Measurements from ENCODE around the gene HSP90B1. TPM values are rescaled to one million over a fixed set of nuclear protein-coding genes. Genes with fewer than 3 reads are reported as not detected.

HSP90B1 gene
- total RNA-seq, 8 experiments from 2014 or later = 232 to 997 (median 542) TPM

- ATAC-seq (replicated peaks in 6 of 8) = peak in 1 of 8 experiments; percentile 63
- Histone ChIP-seq H3K27ac (no peak overlapping the region), H3K4me3 (no peak overlapping the region), H3K4me1 (replicated peaks in 1 of 2) (no peaks in the 10 kb centered on the region)
- in situ Hi-C loops (cut with MboI; ENCODE audit: low pct_unique_long_range_greater_than_20kb in 2 of 9, low sequenced_read_pairs in 9 of 9, unreplicated experiment in 9 of 9) = no loop called here
- WGBS, 10 experiments = 0 to 100% (median 57%) methylated on average over 1 to 2 of the region's 2 CpGs; no CpG with 5 or more reads in 3 of the 10 experiments
Measured at GRCh38 chr12:103908877-103909276, 21.3 kb upstream of the HSP90B1 start.

GRCh38 chr12:103909811-103910210 is 20.4 kb upstream of the HSP90B1 start:
- H3K27ac ChIP-seq = no peak overlapping the region

GRCh38 chr12:103912069-103912468 is 18.1 kb upstream of the HSP90B1 start:
- H3K27ac ChIP-seq = no peak overlapping the region
- in situ Hi-C loops (cut with MboI; ENCODE audit: low pct_unique_long_range_greater_than_20kb in 2 of 9, low sequenced_read_pairs in 9 of 9, unreplicated experiment in 9 of 9) = no loop called here
- no peaks in the 10 kb centered on the region for H3K4me1 ChIP-seq (replicated peaks in 1 of 2)
- ATAC-seq (replicated peaks in 6 of 8) = no peak
- WGBS, 10 experiments = 0 to 100% (median 80%) methylated on average over 1 of the region's 1 CpG; no CpG with 5 or more reads in 3 of the 10 experiments
- H3K4me3 ChIP-seq = no peak overlapping the region

More at GRCh38 chr12:103909811-103910210, 20.4 kb upstream of the HSP90B1 start:
- 17 to 100% (median 79%) methylated on average over 1 of the region's 1 CpG; no CpG with 5 or more reads in 4 of the 10 experiments for WGBS, 10 experiments
- no peak overlapping the region for H3K4me3 ChIP-seq
- no peaks in the 10 kb centered on the region for H3K4me1 ChIP-seq (replicated peaks in 1 of 2)
- no peak for ATAC-seq (replicated peaks in 6 of 8)
- in situ Hi-C loops (cut with MboI; ENCODE audit: low pct_unique_long_range_greater_than_20kb in 2 of 9, low sequenced_read_pairs in 9 of 9, unreplicated experiment in 9 of 9) = no loop called here

GRCh38 chr12:103913100-103913499 is 17.1 kb upstream of the HSP90B1 start:
- H3K4me1 ChIP-seq (replicated peaks in 1 of 2) = no peaks in the 10 kb centered on the region
- ATAC-seq (replicated peaks in 6 of 8) = no peak
- no peak overlapping the region for H3K27ac ChIP-seq
- 20 to 100% (median 60%) methylated on average over 1 to 2 of the region's 3 CpGs; no CpG with 5 or more reads in 1 of the 10 experiments for WGBS, 10 experiments
- H3K4me3 ChIP-seq = no peak overlapping the region
- in situ Hi-C loops (cut with MboI; ENCODE audit: low pct_unique_long_range_greater_than_20kb in 2 of 9, low sequenced_read_pairs in 9 of 9, unreplicated experiment in 9 of 9) = no loop called here

- no peak overlapping the region for H3K4me3 ChIP-seq
- no peak overlapping the region for H3K27ac ChIP-seq
- 41 to 100% (median 76%) methylated on average over 1 to 8 of the region's 8 CpGs; no CpG with 5 or more reads in 2 of the 10 experiments for WGBS, 10 experiments
- ATAC-seq (replicated peaks in 6 of 8) = no peak
- no peaks in the 10 kb centered on the region for H3K4me1 ChIP-seq (replicated peaks in 1 of 2)
- in situ Hi-C loops (cut with MboI; ENCODE audit: low pct_unique_long_range_greater_than_20kb in 2 of 9, low sequenced_read_pairs in 9 of 9, unreplicated experiment in 9 of 9) = no loop called here
Measured at GRCh38 chr12:103915306-103915705, 14.9 kb upstream of the HSP90B1 start.

GRCh38 chr12:103917873-103918272 is 12.3 kb upstream of the HSP90B1 start:
- in situ Hi-C loops (cut with MboI; ENCODE audit: low pct_unique_long_range_greater_than_20kb in 2 of 9, low sequenced_read_pairs in 9 of 9, unreplicated experiment in 9 of 9) = no loop called here
- Histone ChIP-seq H3K27ac (no peak overlapping the region), H3K4me3 (no peak overlapping the region), H3K4me1 (replicated peaks in 1 of 2) (no peaks in the 10 kb centered on the region)
- no peak for ATAC-seq (replicated peaks in 6 of 8)
- 33 to 93% (median 67%) methylated on average over 2 to 3 of the region's 3 CpGs for WGBS, 10 experiments

- Histone ChIP-seq H3K4me1 (replicated peaks in 1 of 2) (peaks cover 7 to 8% of the 10 kb centered on the region in 2 donors), H3K27ac (no peak overlapping the region), H3K4me3 (no peak overlapping the region)
- in situ Hi-C loops (cut with MboI; ENCODE audit: low pct_unique_long_range_greater_than_20kb in 2 of 9, low sequenced_read_pairs in 9 of 9, unreplicated experiment in 9 of 9) = no loop called here
- 44 to 94% (median 76%) methylated on average over 2 to 7 of the region's 9 CpGs for WGBS, 10 experiments
- no peak for ATAC-seq (replicated peaks in 6 of 8)
Measured at GRCh38 chr12:103924761-103925641, 5.2 kb upstream of the HSP90B1 start.

- in situ Hi-C loops (cut with MboI; ENCODE audit: low pct_unique_long_range_greater_than_20kb in 2 of 9, low sequenced_read_pairs in 9 of 9, unreplicated experiment in 9 of 9) = no loop called here
- Histone ChIP-seq H3K27ac (peak overlapping the region; percentile 94 to 95), H3K4me3 (peak overlapping the region; percentile 48 to 76 (median 62)), H3K4me1 (replicated peaks in 1 of 2) (peaks cover 21 to 22% of the 10 kb centered on the region in 2 donors)
- ATAC-seq (replicated peaks in 6 of 8) = no peak
- WGBS, 10 experiments = 16 to 80% (median 29%) methylated on average over 1 to 12 of the region's 12 CpGs; no CpG with 5 or more reads in 1 of the 10 experiments
Measured at GRCh38 chr12:103928682-103929045, 1.5 kb upstream of the HSP90B1 start.

GRCh38 chr12:103929046-103929783 is 995 bp upstream of the HSP90B1 start:
- ATAC-seq (replicated peaks in 6 of 8) = peak; percentile 47 to 73 (median 59)
- H3K4me1 ChIP-seq (replicated peaks in 1 of 2) = peaks cover 21 to 22% of the 10 kb centered on the region in 2 donors
- peak overlapping the region; percentile 48 to 76 (median 62) for H3K4me3 ChIP-seq
- in situ Hi-C loops (cut with MboI; ENCODE audit: low pct_unique_long_range_greater_than_20kb in 2 of 9, low sequenced_read_pairs in 9 of 9, unreplicated experiment in 9 of 9) = no loop called here
- 0 to 6% (median 0%) methylated on average over 2 to 18 of the region's 37 CpGs for WGBS, 10 experiments
- H3K27ac ChIP-seq = peak overlapping the region; percentile 94 to 95

- peaks cover 21 to 22% of the 10 kb centered on the region in 2 donors for H3K4me1 ChIP-seq (replicated peaks in 1 of 2)
- ATAC-seq (replicated peaks in 6 of 8) = no peak
- peak overlapping the region; percentile 48 to 76 (median 62) for H3K4me3 ChIP-seq
- in situ Hi-C loops (cut with MboI; ENCODE audit: low pct_unique_long_range_greater_than_20kb in 2 of 9, low sequenced_read_pairs in 9 of 9, unreplicated experiment in 9 of 9) = no loop called here
- H3K27ac ChIP-seq = peak overlapping the region; percentile 94 to 95
- 0% methylated on average over 1 to 4 of the region's 18 CpGs; no CpG with 5 or more reads in 7 of the 10 experiments for WGBS, 10 experiments
Measured at GRCh38 chr12:103929784-103930033, 501 bp upstream of the HSP90B1 start.

GRCh38 chr12:103930787-103931735 is 851 bp downstream of the HSP90B1 start:
- Histone ChIP-seq H3K4me3 (peak overlapping the region; percentile 56 to 82 (median 71)), H3K4me1 (replicated peaks in 1 of 2) (peaks cover 21 to 32% of the 10 kb centered on the region in 2 donors), H3K27ac (peak overlapping the region; percentile 71 to 83)
- WGBS, 10 experiments = 0 to 20% (median 0%) methylated on average over 1 to 14 of the region's 37 CpGs; no CpG with 5 or more reads in 1 of the 10 experiments
- in situ Hi-C loops (cut with MboI; ENCODE audit: low pct_unique_long_range_greater_than_20kb in 2 of 9, low sequenced_read_pairs in 9 of 9, unreplicated experiment in 9 of 9) = no loop called here
- ATAC-seq (replicated peaks in 6 of 8) = peak in 3 of 8 experiments; percentile 0 to 4 (median 2)

- in situ Hi-C loops (cut with MboI; ENCODE audit: low pct_unique_long_range_greater_than_20kb in 2 of 9, low sequenced_read_pairs in 9 of 9, unreplicated experiment in 9 of 9) = no loop called here
- no peak for ATAC-seq (replicated peaks in 6 of 8)
- 33 to 76% (median 60%) methylated on average over 1 to 2 of the region's 2 CpGs; no CpG with 5 or more reads in 7 of the 10 experiments for WGBS, 10 experiments
Measured at GRCh38 chr12:103933237-103933636, 3.0 kb downstream of the HSP90B1 start.

More at GRCh38 chr12:103933237-103933636, 3.0 kb downstream of the HSP90B1 start:
- Histone ChIP-seq H3K4me1 (replicated peaks in 1 of 2) (peaks cover 20 to 34% of the 10 kb centered on the region in 2 donors), H3K4me3 (peak overlapping the region in 1 of 5 donors; percentile 1), H3K27ac (no peak overlapping the region)
